Measurements from ENCODE around the gene HPN. TPM values are rescaled to one million over a fixed set of nuclear protein-coding genes. Genes with fewer than 3 reads are reported as not detected.

HPN gene
- total and polyA plus RNA-seq, 2 of the 13 experiments (the other 11 are each of a cell fraction or from before 2014, with no cell fraction given) = 46.7 to 261 TPM

- TF ChIP-seq AGO1 (IDR thresholded peaks at IDR 0.05; ENCODE audit: low read depth, low read length, poor library complexity, severe bottlenecking) (peak; percentile 62), PLRG1 (conservative IDR thresholded peaks at IDR 0.05) (no peak), TBX3 (IDR thresholded peaks at IDR 0.05; ENCODE audit: borderline replicate concordance) (no peak), TFDP2 (CRISPR knock-in tag; IDR thresholded peaks at IDR 0.05) (no peak), ZNF605 (CRISPR knock-in tag; IDR thresholded peaks at IDR 0.05) (0 out of 2 replicates have a peak, but pooled peaks have one; percentile 37), SKIL (CRISPR knock-in tag; IDR thresholded peaks at IDR 0.05; ENCODE audit: borderline replicate concordance) (no peak), NFE2L2 (IDR thresholded peaks at IDR 0.05; ENCODE audit: low read length) (no peak), MAX (IDR thresholded peaks at IDR 0.05) (0 out of 2 replicates have a peak, but pooled peaks have one; percentile 16), TSC22D2 (CRISPR knock-in tag; IDR thresholded peaks at IDR 0.05; ENCODE audit: borderline replicate concordance) (no peak), NBN (conservative IDR thresholded peaks at IDR 0.05) (no peak), SAP130 (CRISPR knock-in tag; IDR thresholded peaks at IDR 0.05; ENCODE audit: low read depth) (0 out of 2 replicates have a peak, but pooled peaks have one; percentile 30), ZNF619 (CRISPR knock-in tag; IDR thresholded peaks at IDR 0.05) (no peak), RORA (CRISPR knock-in tag; IDR thresholded peaks at IDR 0.05) (no peak), TOE1 (CRISPR knock-in tag; IDR thresholded peaks at IDR 0.05) (no peak), RBAK (CRISPR knock-in tag; IDR thresholded peaks at IDR 0.05) (no peak), ZNF484 (CRISPR knock-in tag; IDR thresholded peaks at IDR 0.05; ENCODE audit: borderline replicate concordance, low read depth) (no peak), ZBTB42 (CRISPR knock-in tag; IDR thresholded peaks at IDR 0.05) (no peak), UBTF (CRISPR knock-in tag; IDR thresholded peaks at IDR 0.05) (peak; percentile 50), FOXA1 (IDR thresholded peaks at IDR 0.05) (no peak), FOXA1 (CRISPR knock-in tag; IDR thresholded peaks at IDR 0.05) (no peak), ZNF720 (CRISPR knock-in tag; IDR thresholded peaks at IDR 0.05) (no peak), AGO2 (optimal IDR thresholded peaks at IDR 0.05; ENCODE audit: low read depth, low read length) (peak; percentile 71), ZNF710 (CRISPR knock-in tag; IDR thresholded peaks at IDR 0.05; ENCODE audit: borderline replicate concordance) (no peak)
Measured at GRCh38 chr19:35030257-35031071, 11.1 kb upstream of the HPN start, which contains the start of gene SCN1B (continued).
